Lower leg skin (tissue), 3 donors: ENCODE data around the gene ST3GAL6.

ENCODE experiments used
- POLR2A ChIP-seq, 2 donors: fragments of 450-650 bp; IDR thresholded peaks; one replicate each; pipeline ENCODE4 v1.6.1; 2016 to 2017; ENCODE audit warnings: antibody characterized with exemption in 2 of 2, mild to moderate bottlenecking in 1 of 2, moderate library complexity in 1 of 2
- TF ChIP-seq, protein P1 (sequence below), 3 donors: fragments of 450-650 bp; IDR thresholded peaks; one replicate each; pipeline ENCODE4 v1.5.1; 2016; ENCODE audit warnings: antibody characterized with exemption in 3 of 3, mild to moderate bottlenecking in 3 of 3, moderate library complexity in 2 of 3

DNA sequence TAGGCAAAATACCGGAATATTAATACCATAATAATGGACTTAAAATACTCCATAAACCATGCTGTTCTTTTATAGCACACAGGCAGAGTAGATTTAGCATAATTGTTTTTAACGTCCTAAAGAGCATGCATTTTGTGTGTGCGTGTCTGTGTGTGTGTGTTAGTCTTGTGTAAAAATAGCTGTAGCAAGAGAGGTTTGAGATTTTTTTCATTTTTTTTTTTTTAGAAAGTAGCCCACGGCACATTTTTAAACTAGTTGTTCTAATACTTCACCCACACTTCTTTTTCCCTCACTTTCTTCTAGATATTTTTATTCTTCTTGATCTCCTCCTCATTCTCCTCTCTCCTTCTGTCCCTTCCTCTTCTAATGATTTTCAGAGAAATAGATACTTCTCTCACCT lies 7.5 kb upstream of the ST3GAL6 start:
- TF ChIP-seq, protein P1, sequence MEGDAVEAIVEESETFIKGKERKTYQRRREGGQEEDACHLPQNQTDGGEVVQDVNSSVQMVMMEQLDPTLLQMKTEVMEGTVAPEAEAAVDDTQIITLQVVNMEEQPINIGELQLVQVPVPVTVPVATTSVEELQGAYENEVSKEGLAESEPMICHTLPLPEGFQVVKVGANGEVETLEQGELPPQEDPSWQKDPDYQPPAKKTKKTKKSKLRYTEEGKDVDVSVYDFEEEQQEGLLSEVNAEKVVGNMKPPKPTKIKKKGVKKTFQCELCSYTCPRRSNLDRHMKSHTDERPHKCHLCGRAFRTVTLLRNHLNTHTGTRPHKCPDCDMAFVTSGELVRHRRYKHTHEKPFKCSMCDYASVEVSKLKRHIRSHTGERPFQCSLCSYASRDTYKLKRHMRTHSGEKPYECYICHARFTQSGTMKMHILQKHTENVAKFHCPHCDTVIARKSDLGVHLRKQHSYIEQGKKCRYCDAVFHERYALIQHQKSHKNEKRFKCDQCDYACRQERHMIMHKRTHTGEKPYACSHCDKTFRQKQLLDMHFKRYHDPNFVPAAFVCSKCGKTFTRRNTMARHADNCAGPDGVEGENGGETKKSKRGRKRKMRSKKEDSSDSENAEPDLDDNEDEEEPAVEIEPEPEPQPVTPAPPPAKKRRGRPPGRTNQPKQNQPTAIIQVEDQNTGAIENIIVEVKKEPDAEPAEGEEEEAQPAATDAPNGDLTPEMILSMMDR (IDR thresholded peaks at IDR 0.05) = no peak
- TF ChIP-seq POLR2A (IDR thresholded peaks at IDR 0.05) = no peak
